OCI-LY3 (cell line): ENCODE data around the gene RNF175.

Source experiments
- H2AFZ ChIP-seq: fragments of 200-600, 300-600 bp; shearing (Covaris generic); 2 replicates; pipeline ENCODE4 v1.6.0; 2014; ENCODE audit warnings: antibody characterized with exemption, low read depth, low read length
- H3K27ac ChIP-seq: fragments of 200-600, 300-600 bp; sonication (generic); 2 replicates; pipeline ENCODE4 v1.5.1; 2014; ENCODE audit warnings: mild to moderate bottlenecking, low read length, moderate library complexity, mixed read lengths
- H3K27me3 ChIP-seq: fragments of 200-600, 300-600 bp; sonication (generic); 2 replicates; pipeline ENCODE4 v1.6.1; 2014; ENCODE audit warnings: low read depth, low read length, mixed read lengths
- H3K36me3 ChIP-seq: fragments of 200-600, 300-600 bp; sonication (generic); replicated peaks from 2 replicates; pipeline ENCODE3; 2014; ENCODE audit warnings: low read depth, low read length, mixed read lengths
- H3K4me1 ChIP-seq: fragments of 300-600, 200-600 bp; sonication (generic); 2 replicates; pipeline ENCODE4 v1.6.1; 2014; ENCODE audit warnings: low read length, mixed read lengths
- H3K4me2 ChIP-seq: fragments of 200-600, 300-600 bp; sonication (generic); 2 replicates; pipeline ENCODE4 v1.6.1; 2014; ENCODE audit warnings: low read length, mixed read lengths
- H3K4me3 ChIP-seq: fragments of 300-600, 200-600 bp; sonication (generic); 2 replicates; pipeline ENCODE4 v1.5.1; 2014; ENCODE audit warnings: antibody characterized with exemption, mild to moderate bottlenecking, low read length, moderate library complexity
- H3K79me2 ChIP-seq: fragments of 300-600, 200-600 bp; shearing (Covaris generic); 2 replicates; pipeline ENCODE4 v1.6.1; 2014; ENCODE audit warnings: mild to moderate bottlenecking, low read length, mixed read lengths
- H3K9ac ChIP-seq: fragments of 300-600, 200-600 bp; shearing (Covaris generic); 2 replicates; pipeline ENCODE4 v1.6.0; 2014; ENCODE audit warnings: mild to moderate bottlenecking, low read length, moderate library complexity
- H3K9me3 ChIP-seq: fragments of 200-600, 300-600 bp; shearing (Covaris generic); 2 replicates; pipeline ENCODE4 v1.6.1; 2014; ENCODE audit warnings: low read length, mixed read lengths; ENCODE audit not compliant: insufficient read depth
- H4K20me1 ChIP-seq: fragments of 200-600, 300-600 bp; sonication (generic); 2 replicates; pipeline ENCODE4 v1.6.1; 2016; ENCODE audit warnings: low read length, mixed read lengths; ENCODE audit not compliant: insufficient read depth
- CTCF ChIP-seq: fragments of 200-600, 300-600 bp; sonication (generic); IDR thresholded peaks from 2 replicates; pipeline ENCODE4 v1.5.1; 2014; ENCODE audit warnings: antibody characterized with exemption, low read length, low read depth
- EZH2phosphoT487 ChIP-seq: fragments of 200-600 bp; shearing (Covaris generic); IDR thresholded peaks from 2 replicates; pipeline ENCODE4 v1.6.1; 2018; ENCODE audit warnings: antibody characterized with exemption, mixed run types, low read depth

Gene RNF175

GRCh38 chr4:153661215-153661822, 98.5 kb downstream of the RNF175 start:
- no peaks in the 10 kb centered on the region for H3K9me3 ChIP-seq
- no peaks in the 10 kb centered on the region for H3K4me1 ChIP-seq
- 0 out of 2 replicates have a peak, but pooled peaks cover 8% of the 10 kb centered on the region for H3K27me3 ChIP-seq
- H3K4me3 ChIP-seq = no peak overlapping the region
- no peak overlapping the region for H3K9ac ChIP-seq
- no peak overlapping the region for H3K27ac ChIP-seq
- H3K79me2 ChIP-seq = no peaks in the 10 kb centered on the region
- TF ChIP-seq CTCF (no peak), EZH2phosphoT487 (no peak)
- no peak overlapping the region for H2AFZ ChIP-seq
- H4K20me1 ChIP-seq = no peaks in the 10 kb centered on the region
- H3K36me3 ChIP-seq = no peaks in the 10 kb centered on the region
- H3K4me2 ChIP-seq = no peak overlapping the region
